ENCODE results near the gene DYNC2LI1. TPM values are rescaled to one million over a fixed set of nuclear protein-coding genes. Genes with fewer than 3 reads are reported as not detected.

DYNC2LI1 gene
- total and polyA plus RNA-seq, 2 of the 8 experiments (the other 6 are each of a cell fraction or from before 2014, with no cell fraction given) = 3.9 to 7.6 TPM

DNA sequence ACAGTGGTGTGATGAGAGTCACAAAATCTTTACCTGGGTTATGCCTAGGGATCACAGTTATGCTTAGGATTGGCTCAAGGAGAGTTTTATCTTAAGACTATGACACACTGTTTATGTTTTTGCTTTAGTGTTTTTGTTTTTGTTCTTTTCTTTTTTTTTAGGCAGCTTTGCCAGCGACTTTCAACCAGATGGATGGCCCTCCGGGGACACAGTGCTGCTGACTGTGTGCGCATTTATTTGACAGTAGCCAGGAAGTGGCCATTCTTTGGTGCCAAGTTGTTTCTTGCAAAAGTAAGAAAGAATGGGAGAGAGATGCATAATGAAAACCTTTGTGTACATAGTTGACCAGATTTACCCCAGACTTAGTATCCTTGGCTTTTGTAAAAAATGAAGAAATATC, 15.1 kb upstream of the DYNC2LI1 start (continued):
- no peak for TF ChIP-seq TEAD4 (IDR thresholded peaks at IDR 0.05; ENCODE audit: low read depth, low read length)
- TF ChIP-seq, protein P1, sequence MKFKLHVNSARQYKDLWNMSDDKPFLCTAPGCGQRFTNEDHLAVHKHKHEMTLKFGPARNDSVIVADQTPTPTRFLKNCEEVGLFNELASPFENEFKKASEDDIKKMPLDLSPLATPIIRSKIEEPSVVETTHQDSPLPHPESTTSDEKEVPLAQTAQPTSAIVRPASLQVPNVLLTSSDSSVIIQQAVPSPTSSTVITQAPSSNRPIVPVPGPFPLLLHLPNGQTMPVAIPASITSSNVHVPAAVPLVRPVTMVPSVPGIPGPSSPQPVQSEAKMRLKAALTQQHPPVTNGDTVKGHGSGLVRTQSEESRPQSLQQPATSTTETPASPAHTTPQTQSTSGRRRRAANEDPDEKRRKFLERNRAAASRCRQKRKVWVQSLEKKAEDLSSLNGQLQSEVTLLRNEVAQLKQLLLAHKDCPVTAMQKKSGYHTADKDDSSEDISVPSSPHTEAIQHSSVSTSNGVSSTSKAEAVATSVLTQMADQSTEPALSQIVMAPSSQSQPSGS (IDR thresholded peaks at IDR 0.05; ENCODE audit: low read length) = no peak
- TF ChIP-seq TAF1 (IDR thresholded peaks at IDR 0.05; ENCODE audit: low read depth, low read length) = no peak
- no peak for TF ChIP-seq KDM1A (IDR thresholded peaks at IDR 0.05; ENCODE audit: borderline replicate concordance, low read length)
- no peak for TF ChIP-seq SAP30 (IDR thresholded peaks at IDR 0.05; ENCODE audit: insufficient read depth, insufficient replicate concordance, low read length)
